Measurements from ENCODE around the gene WFIKKN1.

DNA sequence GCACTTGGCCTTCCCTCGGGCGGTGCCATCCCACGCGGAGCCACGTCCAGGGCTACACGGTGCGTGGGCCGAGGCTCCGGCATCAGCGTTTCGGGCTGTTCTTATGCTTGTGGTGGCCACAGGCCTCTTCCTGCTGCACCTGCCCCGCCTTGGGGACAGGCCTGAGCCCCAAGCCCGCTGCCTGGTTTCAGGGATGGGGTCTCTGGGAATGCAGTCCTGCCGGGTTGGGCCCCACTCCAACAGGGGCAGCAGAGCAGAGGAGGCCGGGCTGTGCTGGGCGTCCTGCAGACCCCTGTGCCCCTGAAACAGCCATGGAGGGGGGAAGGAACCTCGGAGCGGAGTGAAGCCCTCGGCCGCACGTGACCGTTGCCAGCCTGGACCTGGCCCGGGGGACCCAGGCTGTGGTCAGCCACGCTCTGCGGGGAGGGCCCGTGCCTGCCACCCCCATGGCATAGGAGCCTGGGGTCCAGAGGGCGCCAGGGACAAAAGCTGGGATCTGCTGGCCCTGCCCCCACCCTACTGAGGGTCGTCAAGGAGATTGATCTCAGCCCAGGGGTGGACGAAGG lies 453 bp upstream of the WFIKKN1 start:
- no peak for TF ChIP-seq CTCF (conservative IDR thresholded peaks at IDR 0.05; ENCODE audit: low read depth, low read length)
- TF ChIP-seq CEBPB (IDR thresholded peaks at IDR 0.05; ENCODE audit: low read depth, low read length) = no peak
